ENCODE measurements around the gene SSR2.
A peak's percentile ranks its signal among the peaks of the same experiment; 100 is the strongest.

Gene SSR2

DNA sequence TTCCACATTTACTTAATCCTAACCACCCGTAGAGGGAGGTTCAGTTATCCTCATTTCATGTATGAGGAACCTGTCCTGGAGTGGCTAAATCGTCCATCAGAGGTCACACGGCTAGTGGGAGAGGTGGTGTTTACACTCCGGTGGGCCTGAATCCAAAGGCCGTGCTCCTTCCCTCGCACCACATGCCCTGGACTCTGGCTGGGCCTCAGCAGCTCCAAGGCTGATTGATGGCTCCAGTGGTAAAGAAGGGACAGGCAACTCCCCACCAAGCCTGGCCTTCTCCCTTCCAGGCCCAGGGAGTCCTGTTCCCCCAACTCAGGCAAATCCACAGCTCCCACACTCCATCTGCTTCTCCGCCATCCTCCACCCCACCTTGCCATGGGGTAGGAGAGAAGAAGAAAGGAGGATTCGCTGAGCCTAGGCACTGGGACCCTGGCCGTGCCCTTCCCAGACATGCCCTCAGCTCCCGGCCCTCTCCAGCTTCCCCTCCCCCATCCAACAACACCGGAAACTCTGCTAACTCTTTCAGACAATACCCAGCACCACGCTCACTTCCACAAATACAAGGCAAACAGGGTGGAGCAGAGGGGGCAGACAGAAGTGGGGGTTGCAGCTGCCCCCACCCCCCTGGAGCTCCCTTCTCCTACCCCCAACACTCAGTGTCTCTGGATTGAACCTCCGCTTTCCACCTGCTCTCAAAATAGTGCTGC, 53.3 kb downstream of the SSR2 start:
- Histone ChIP-seq H3K4me3 (ENCODE audit: low read length) (0 out of 2 replicates have a peak overlapping the region, but pooled peaks have one; percentile 7), H3K4me1 (ENCODE audit: insufficient read depth, low read length) (peaks cover 32% of the 10 kb centered on the region), H3K9ac (ENCODE audit: low read depth, low read length) (peak overlapping the region; percentile 65), H3K27ac (ENCODE audit: low read length) (peak overlapping the region; percentile 74), H3K27me3 (ENCODE audit: insufficient read depth, low read length) (no peaks in the 10 kb centered on the region), H3K9me3 (ENCODE audit: insufficient read depth, low read depth, low read length) (no peaks in the 10 kb centered on the region), H3K36me3 (ENCODE audit: insufficient read depth, low read depth, low read length) (peaks cover 76% of the 10 kb centered on the region)

DNA sequence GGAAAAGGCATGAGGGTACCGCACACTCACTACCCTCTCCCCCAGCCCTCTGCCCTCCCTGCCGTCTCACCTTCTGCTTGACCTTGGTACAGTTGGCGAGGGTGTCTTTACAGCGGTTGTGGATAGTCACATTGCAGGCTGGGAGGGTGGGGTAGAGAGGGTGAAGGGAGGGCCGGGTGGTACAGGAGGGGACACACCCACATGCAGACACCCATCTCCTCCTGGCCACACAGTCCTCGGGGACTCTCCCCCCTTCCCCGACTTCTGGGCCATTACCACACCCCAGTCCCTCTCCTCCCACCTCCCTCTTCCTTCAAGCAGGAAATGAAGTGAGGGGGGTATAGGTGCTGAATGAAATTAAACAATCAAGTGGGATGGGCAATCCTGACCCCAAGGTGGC, 54.0 kb downstream of the SSR2 start:
- no peak overlapping the region for H3K4me3 ChIP-seq (ENCODE audit: low read length)
- H3K27ac ChIP-seq (ENCODE audit: low read length), result no peak overlapping the region
- H3K9ac ChIP-seq (ENCODE audit: low read depth, low read length), result no peak overlapping the region
- H3K4me1 ChIP-seq (ENCODE audit: insufficient read depth, low read length), result peaks cover 28% of the 10 kb centered on the region
- peaks cover 81% of the 10 kb centered on the region for H3K36me3 ChIP-seq (ENCODE audit: insufficient read depth, low read depth, low read length)
- H3K9me3 ChIP-seq (ENCODE audit: insufficient read depth, low read depth, low read length), result no peaks in the 10 kb centered on the region
- no peaks in the 10 kb centered on the region for H3K27me3 ChIP-seq (ENCODE audit: insufficient read depth, low read length)

DNA sequence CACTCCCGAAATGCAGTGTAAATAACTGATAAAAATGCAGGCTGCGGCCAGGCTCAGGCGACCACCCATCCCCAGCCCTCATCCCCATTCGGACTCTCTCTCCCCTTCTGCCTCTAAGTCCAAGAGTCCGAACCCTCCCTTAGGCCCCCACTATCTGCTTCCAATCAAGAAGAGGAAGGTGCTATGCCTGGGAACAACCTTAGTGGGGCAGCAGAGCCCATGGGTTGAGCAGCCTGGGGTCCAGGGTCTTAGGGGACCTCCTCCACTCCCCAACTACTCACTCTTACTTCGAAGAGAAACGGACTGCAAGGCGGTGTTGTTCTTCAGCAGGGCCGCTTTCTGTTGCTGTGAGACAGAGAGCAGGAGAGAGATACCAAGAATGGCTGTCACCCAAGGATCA, 54.6 kb downstream of the SSR2 start:
- Histone ChIP-seq H3K9ac (ENCODE audit: low read depth, low read length) (no peak overlapping the region), H3K9me3 (ENCODE audit: insufficient read depth, low read depth, low read length) (no peaks in the 10 kb centered on the region), H3K4me1 (ENCODE audit: insufficient read depth, low read length) (peaks cover 28% of the 10 kb centered on the region), H3K36me3 (ENCODE audit: insufficient read depth, low read depth, low read length) (peaks cover 86% of the 10 kb centered on the region), H3K27ac (ENCODE audit: low read length) (no peak overlapping the region), H3K4me3 (ENCODE audit: low read length) (no peak overlapping the region), H3K27me3 (ENCODE audit: insufficient read depth, low read length) (no peaks in the 10 kb centered on the region)

DNA sequence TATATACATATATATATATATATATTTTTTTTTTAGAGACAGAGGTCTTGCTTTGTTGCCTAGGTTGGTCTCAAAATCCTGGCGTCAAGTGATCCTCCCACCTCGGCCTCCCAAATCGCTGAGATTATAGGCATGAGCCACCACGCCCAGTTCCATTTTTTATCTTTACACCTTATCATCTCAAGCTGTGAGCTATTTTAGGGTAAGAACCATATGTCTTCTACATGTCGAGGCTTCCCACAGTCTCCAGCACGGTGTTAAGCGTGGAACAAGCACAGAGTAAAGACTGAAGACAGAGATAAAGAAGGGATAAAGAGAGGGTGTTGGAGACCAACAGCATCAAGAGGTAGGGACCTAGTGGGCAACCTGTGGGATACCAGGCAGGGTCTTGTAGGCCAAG, 56.6 kb downstream of the SSR2 start:
- Histone ChIP-seq H3K9me3 (ENCODE audit: insufficient read depth, low read depth, low read length) (no peaks in the 10 kb centered on the region), H3K27me3 (ENCODE audit: insufficient read depth, low read length) (no peaks in the 10 kb centered on the region), H3K36me3 (ENCODE audit: insufficient read depth, low read depth, low read length) (peaks cover 93% of the 10 kb centered on the region), H3K9ac (ENCODE audit: low read depth, low read length) (no peak overlapping the region), H3K4me3 (ENCODE audit: low read length) (no peak overlapping the region), H3K4me1 (ENCODE audit: insufficient read depth, low read length) (peaks cover 20% of the 10 kb centered on the region), H3K27ac (ENCODE audit: low read length) (no peak overlapping the region)

DNA sequence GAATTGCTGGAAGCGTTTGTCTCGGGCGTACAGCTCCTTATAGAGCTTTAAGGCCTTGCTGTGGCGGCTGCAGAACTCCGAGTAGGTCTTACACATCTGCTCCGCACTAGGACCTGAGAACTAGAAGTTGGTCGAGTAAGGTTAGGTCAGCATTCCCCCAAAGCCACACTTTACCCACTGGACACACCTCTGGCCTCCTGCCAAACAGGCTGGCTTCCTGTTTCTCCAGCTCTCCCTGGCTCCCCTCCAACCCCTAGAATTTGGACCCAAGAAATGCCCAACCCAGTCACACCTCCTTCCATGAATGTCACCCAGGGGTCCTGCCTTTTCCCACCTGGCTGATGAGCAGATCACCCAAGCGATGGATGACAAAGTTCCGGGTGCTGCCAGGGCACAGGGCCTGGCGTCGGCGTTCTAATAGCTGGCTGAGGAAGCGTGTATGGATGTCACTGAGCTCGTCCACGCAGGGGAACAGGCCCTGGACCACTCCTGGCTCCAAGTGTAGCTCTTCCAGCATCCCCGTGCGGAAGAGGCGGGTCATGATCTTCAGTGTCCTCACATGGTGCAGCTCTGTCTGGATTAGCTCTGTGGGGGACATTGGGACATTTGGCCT, 58.0 kb downstream of the SSR2 start:
- no peak overlapping the region for H3K4me3 ChIP-seq (ENCODE audit: low read length)
- no peak overlapping the region for H3K27ac ChIP-seq (ENCODE audit: low read length)
- peaks cover 92% of the 10 kb centered on the region for H3K36me3 ChIP-seq (ENCODE audit: insufficient read depth, low read depth, low read length)
- H3K9ac ChIP-seq (ENCODE audit: low read depth, low read length), result no peak overlapping the region
- peaks cover 5% of the 10 kb centered on the region; the same call in 1 of the 2 replicates for H3K4me1 ChIP-seq (ENCODE audit: insufficient read depth, low read length)
- H3K9me3 ChIP-seq (ENCODE audit: insufficient read depth, low read depth, low read length), result no peaks in the 10 kb centered on the region
- no peaks in the 10 kb centered on the region for H3K27me3 ChIP-seq (ENCODE audit: insufficient read depth, low read length)

DNA sequence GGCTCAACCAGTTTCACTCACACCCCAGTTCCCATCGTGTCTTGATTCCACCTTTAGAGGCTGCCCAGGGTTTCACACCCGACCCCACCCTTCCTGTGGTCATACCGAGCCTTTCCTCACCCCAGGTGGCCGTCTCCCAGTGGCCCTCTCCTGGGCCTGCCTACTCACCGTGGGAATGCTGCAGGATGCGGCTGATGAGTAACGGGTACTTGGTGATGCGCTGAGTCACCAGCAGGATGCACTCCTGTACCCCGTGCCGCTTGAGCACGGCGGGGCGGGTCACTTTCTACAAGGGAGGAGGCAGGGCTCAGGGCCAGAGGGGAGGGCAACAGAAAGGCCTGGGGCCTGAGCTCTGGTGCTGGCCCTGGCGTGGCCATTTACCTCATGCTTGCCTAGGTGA, 58.8 kb downstream of the SSR2 start:
- Histone ChIP-seq H3K4me1 (ENCODE audit: insufficient read depth, low read length) (no peaks in the 10 kb centered on the region), H3K27ac (ENCODE audit: low read length) (no peak overlapping the region), H3K9ac (ENCODE audit: low read depth, low read length) (no peak overlapping the region), H3K36me3 (ENCODE audit: insufficient read depth, low read depth, low read length) (peaks cover 92% of the 10 kb centered on the region), H3K4me3 (ENCODE audit: low read length) (no peak overlapping the region), H3K27me3 (ENCODE audit: insufficient read depth, low read length) (no peaks in the 10 kb centered on the region), H3K9me3 (ENCODE audit: insufficient read depth, low read depth, low read length) (no peaks in the 10 kb centered on the region)

DNA sequence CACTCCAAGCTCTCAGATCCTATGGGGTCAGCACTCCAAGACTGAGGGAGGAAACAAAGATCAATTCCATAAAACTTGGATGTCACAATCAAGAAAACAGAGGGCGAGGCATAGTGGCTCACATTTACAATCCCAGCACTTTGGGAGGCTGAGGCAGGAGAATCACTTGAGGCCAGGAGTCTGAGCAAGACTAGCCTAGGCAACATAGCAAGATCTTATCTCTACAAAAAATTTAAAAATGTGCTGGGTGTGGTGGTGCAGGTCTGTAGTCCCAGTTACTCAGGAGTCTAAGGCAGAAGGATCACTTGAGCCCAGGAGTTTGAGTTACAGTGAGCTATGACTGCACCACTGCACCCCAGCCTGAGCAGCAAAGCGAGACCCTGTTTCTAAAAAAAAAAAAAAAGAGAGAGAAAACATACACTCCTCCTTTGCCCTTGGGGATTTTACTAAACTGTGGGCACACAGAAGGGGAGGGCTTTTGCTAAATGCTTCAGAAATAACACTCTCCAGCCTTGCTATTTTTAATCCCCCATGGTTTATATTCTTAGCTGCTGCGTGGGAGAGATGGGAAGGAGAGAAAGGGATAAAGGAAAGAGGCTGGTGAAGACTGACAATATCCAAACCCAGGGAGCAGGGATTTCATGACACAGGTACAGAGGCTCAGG, 60.5 kb downstream of the SSR2 start:
- H3K27ac ChIP-seq (ENCODE audit: low read length), result no peak overlapping the region
- H3K9me3 ChIP-seq (ENCODE audit: insufficient read depth, low read depth, low read length), result no peaks in the 10 kb centered on the region
- no peak overlapping the region for H3K9ac ChIP-seq (ENCODE audit: low read depth, low read length)
- H3K27me3 ChIP-seq (ENCODE audit: insufficient read depth, low read length), result no peaks in the 10 kb centered on the region
- H3K4me3 ChIP-seq (ENCODE audit: low read length), result no peak overlapping the region
- no peaks in the 10 kb centered on the region for H3K4me1 ChIP-seq (ENCODE audit: insufficient read depth, low read length)
- peaks cover 92% of the 10 kb centered on the region for H3K36me3 ChIP-seq (ENCODE audit: insufficient read depth, low read depth, low read length)

Data from iPS-20b (cell line).